Immature natural killer cell (primary cell): ENCODE data around the gene MAP2. TPM values are rescaled to one million over a fixed set of nuclear protein-coding genes. Genes with fewer than 3 reads are reported as not detected.

Experiments
- DNase-seq, 3 donors: peaks; one replicate each; pipeline ENCODE4 v3.0.0; 2022; ENCODE audit warnings: mixed read lengths in 1 of 3
- H3K27ac Mint-ChIP-seq, 6 donors: one replicate each; pipeline ENCODE4 v1.8.0; 2020; ENCODE audit warnings: mixed read lengths in 6 of 6, mild to moderate bottlenecking in 5 of 6, inconsistent platforms in 4 of 6, moderate library complexity in 3 of 6
- H3K27me3 Mint-ChIP-seq, 3 donors: one replicate each; pipeline ENCODE4 v1.8.0; 2020 to 2021; ENCODE audit warnings: low read depth in 3 of 3, mild to moderate bottlenecking in 3 of 3, mixed read lengths in 3 of 3, moderate library complexity in 3 of 3, inconsistent platforms in 1 of 3
- H3K36me3 Mint-ChIP-seq, 3 donors: one replicate each; pipeline ENCODE4 v1.8.0; 2020; ENCODE audit warnings: mixed read lengths in 3 of 3, inconsistent platforms in 2 of 3, mild to moderate bottlenecking in 2 of 3
- H3K4me1 Mint-ChIP-seq, 2 donors: one replicate each; pipeline ENCODE4 v1.8.0; 2020; ENCODE audit warnings: inconsistent platforms in 2 of 2, mild to moderate bottlenecking in 2 of 2, mixed read lengths in 2 of 2, moderate library complexity in 1 of 2
- H3K4me3 Mint-ChIP-seq, 5 donors: one replicate each; pipeline ENCODE4 v1.8.0; 2020; ENCODE audit warnings: mild to moderate bottlenecking in 5 of 5, mixed read lengths in 5 of 5, inconsistent platforms in 3 of 5, moderate library complexity in 3 of 5
- H3K9me3 Mint-ChIP-seq, 6 donors: one replicate each; pipeline ENCODE4 v1.8.0; 2020; ENCODE audit warnings: mild to moderate bottlenecking in 6 of 6, mixed read lengths in 6 of 6, inconsistent platforms in 4 of 6, moderate library complexity in 3 of 6
- polyA plus RNA-seq, 3 donors: library from polyadenylated mRNA; unstranded; fragments of 300-500 nt; fragmentation: Illumina TruSeq; gene quantifications; one replicate each; pipeline ENCODE4 v1.2.3, GENCODE V29; 2021

MAP2 gene
- polyA plus RNA-seq, 3 donors from 2014 or later: not detected

GRCh38 chr2:209610631-209611030 lies 186.8 kb downstream of the MAP2 start:
- Mint-ChIP-seq H3K27ac (no peak overlapping the region), H3K4me3 (no peak overlapping the region), H3K4me1 (no peaks in the 10 kb centered on the region)

DNA sequence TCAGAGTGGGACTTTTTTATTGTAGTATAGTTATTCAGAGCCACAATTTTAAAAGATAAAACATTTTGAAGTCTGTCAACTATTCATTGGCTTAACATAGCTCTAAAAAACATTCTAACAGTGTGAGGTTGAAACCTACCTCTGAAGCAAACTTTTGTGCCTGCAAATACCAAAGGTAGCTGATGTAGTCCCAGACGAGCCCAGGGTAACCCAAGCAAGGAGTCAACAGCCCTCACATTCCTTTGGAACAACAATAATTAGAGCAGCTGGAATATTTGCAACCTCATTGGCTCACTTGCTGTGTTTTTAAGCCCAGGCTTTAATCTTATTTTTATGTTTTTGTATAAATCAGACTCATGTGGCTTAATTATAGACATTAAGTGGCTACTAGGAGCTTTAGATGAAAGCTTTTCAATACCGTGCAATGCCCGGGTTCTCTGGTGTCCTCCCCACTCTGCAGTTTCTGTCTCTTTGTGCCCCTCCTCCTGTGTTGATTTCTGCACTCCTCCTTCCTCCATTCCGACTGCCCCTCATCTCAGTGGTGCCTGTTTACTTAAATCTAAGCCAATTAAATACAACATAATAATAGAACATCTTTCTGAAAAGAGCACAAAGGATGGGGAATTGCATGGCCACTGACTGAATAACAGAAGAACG lies 189.9 kb downstream of the MAP2 start:
- peaks cover 0 to 3% (median 0%) of the 10 kb centered on the region in 3 donors for H3K27me3 Mint-ChIP-seq
- no peak overlapping the region for H3K27ac Mint-ChIP-seq
- H3K4me3 Mint-ChIP-seq: no peak overlapping the region
- no peaks in the 10 kb centered on the region for H3K4me1 Mint-ChIP-seq
- no peaks in the 10 kb centered on the region for H3K36me3 Mint-ChIP-seq
- DNase-seq: no peak
- H3K9me3 Mint-ChIP-seq: peaks cover 2 to 33% (median 3%) of the 10 kb centered on the region in 6 donors

More at GRCh38 chr2:209610631-209611030, 186.8 kb downstream of the MAP2 start:
- Mint-ChIP-seq H3K36me3 (no peaks in the 10 kb centered on the region), H3K27me3 (peaks cover 0 to under 1% (median 0%) of the 10 kb centered on the region in 3 donors), H3K9me3 (peaks cover 0 to 26% (median 2%) of the 10 kb centered on the region in 6 donors)
- no peak for DNase-seq

- H3K27ac Mint-ChIP-seq: no peak overlapping the region
- peaks cover 0 to 3% (median 0%) of the 10 kb centered on the region in 3 donors for H3K27me3 Mint-ChIP-seq
- H3K4me1 Mint-ChIP-seq: no peaks in the 10 kb centered on the region
- H3K9me3 Mint-ChIP-seq: peaks cover 2 to 32% (median 3%) of the 10 kb centered on the region in 6 donors
- no peak overlapping the region for H3K4me3 Mint-ChIP-seq
- no peak for DNase-seq
- H3K36me3 Mint-ChIP-seq: no peaks in the 10 kb centered on the region
Measured at GRCh38 chr2:209614690-209615369, 191.0 kb downstream of the MAP2 start.

DNA sequence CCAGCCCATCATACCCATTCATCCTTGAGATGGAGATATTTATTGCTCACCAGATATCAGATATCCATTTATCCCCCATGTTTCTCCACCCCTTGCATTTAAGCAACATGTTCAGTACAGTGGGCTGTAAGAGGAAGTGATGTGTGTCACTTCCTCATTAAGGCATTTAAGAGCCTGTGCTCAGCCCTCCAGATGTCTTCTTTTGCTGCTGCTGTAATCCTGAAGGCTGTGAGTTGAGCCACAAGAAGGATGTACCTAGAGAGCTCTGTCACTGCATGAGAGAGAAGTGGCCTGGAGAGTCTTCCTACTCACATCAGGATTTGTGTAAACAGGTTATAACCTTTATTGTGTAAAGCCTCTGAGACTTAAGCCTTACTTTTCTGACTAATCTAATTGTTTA lies 195.9 kb downstream of the MAP2 start:
- H3K36me3 Mint-ChIP-seq: no peaks in the 10 kb centered on the region
- no peak overlapping the region for H3K27ac Mint-ChIP-seq
- peaks cover 0 to 3% (median 0%) of the 10 kb centered on the region in 3 donors for H3K27me3 Mint-ChIP-seq
- H3K9me3 Mint-ChIP-seq: peaks cover 0 to 19% (median 3%) of the 10 kb centered on the region in 6 donors
- H3K4me3 Mint-ChIP-seq: no peak overlapping the region
- no peaks in the 10 kb centered on the region for H3K4me1 Mint-ChIP-seq
- DNase-seq: no peak

DNA sequence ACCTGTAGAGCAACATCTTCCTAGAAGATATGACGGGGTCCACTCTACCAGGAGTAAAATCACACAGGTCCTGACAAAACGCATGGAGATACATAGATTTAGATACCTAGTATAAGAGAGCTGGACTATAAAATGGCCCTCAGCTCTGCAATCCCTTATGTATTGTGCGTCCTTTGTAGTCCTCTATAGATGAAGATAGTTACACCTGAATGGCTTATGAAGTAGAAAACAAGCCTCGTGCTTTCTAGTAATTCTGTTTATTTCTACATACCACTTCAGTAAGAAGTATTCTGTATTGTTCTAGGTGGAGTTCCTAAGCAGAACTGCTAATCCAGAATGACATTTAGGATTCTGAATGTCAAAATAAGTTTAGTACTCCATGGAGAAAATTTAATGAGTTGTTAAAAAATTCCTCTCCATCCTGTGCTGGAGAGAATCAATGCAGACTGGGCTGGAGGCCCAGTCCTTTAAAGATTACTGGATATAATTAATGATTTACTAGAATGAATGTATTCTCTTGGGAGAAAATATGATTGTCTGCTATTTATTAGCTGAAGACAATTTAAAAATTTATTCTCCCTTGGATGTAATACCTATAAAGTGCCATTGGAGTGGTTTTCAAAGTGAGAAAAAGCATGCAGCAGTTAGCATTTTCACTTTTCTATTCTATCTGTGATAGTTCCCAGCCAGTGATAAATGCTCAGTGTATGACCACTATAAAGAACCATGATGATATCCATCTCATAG lies 200.5 kb downstream of the MAP2 start:
- H3K36me3 Mint-ChIP-seq: no peaks in the 10 kb centered on the region
- peaks cover 0 to 5% (median 0%) of the 10 kb centered on the region in 6 donors for H3K9me3 Mint-ChIP-seq
- no peak overlapping the region for H3K4me3 Mint-ChIP-seq
- DNase-seq: no peak
- H3K27me3 Mint-ChIP-seq: no peaks in the 10 kb centered on the region
- H3K27ac Mint-ChIP-seq: no peak overlapping the region
- H3K4me1 Mint-ChIP-seq: no peaks in the 10 kb centered on the region

DNA sequence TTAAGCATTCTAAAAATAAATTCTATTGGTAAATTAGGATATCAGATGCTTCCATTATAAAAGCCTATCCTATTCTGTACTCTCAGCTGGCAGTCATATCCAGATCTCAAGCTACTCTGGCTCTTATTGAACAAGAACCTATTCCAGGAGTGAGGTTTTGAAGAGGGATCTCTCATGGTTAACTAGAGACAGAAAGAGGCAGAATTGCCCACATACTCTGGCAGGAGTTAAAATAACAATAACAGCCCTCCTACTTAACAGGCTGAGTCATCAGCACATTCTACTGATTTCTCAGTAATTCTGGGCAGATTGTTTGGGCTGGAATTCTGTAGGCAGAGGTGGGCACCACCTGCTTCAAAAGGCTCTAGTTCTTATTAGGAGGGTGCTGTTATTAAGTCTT lies 205.8 kb downstream of the MAP2 start:
- no peak for DNase-seq
- peaks cover 0 to 1% (median 0%) of the 10 kb centered on the region in 3 donors for H3K27me3 Mint-ChIP-seq
- no peak overlapping the region for H3K27ac Mint-ChIP-seq
- H3K4me1 Mint-ChIP-seq: no peaks in the 10 kb centered on the region
- peaks cover 0 to 18% (median 6%) of the 10 kb centered on the region in 6 donors for H3K9me3 Mint-ChIP-seq
- H3K4me3 Mint-ChIP-seq: no peak overlapping the region
- no peaks in the 10 kb centered on the region for H3K36me3 Mint-ChIP-seq

DNA sequence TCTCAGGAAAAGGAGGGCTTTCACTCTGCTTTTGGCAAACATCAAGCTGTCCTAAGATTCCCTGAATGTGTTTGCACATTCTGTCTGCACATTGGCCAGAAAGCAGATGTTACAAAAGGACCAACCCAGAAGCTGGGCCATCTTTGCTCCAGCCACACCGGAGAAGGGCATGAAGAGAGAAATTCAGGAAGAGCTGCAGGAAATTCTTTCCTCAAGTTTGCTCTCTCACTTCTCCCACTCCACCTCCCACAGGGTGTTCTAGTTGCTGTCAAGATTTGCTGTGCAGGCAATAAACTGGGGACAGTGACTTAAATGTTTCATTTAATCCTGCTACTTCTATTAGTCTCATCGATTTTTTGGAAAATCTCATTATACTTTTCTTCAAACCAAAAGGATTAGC lies 210.1 kb downstream of the MAP2 start:
- H3K4me1 Mint-ChIP-seq: no peaks in the 10 kb centered on the region
- H3K9me3 Mint-ChIP-seq: peaks cover 0 to 16% (median 6%) of the 10 kb centered on the region in 6 donors
- H3K27ac Mint-ChIP-seq: no peak overlapping the region
- no peak for DNase-seq
- H3K36me3 Mint-ChIP-seq: no peaks in the 10 kb centered on the region
- H3K27me3 Mint-ChIP-seq: peaks cover 0 to 1% (median 0%) of the 10 kb centered on the region in 3 donors
- H3K4me3 Mint-ChIP-seq: no peak overlapping the region

DNA sequence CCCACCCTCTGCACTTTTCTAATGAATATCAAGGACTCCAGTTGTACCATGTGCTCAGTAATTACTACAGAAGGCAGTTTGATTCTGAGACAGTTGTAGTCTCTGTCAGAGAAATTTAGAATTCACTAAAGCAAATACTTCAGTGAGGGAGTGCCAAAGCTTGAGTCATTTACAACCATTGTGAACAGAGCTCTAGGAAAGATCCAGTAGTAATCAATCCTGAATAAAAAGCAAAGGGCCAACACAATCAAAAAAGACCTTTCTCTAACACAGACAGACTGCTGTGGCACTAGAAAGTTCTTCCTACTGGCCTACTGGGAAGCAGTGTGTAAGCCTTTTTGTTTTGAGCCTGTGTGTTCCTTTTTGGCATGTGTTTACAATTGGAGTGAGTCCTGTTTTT lies 212.2 kb downstream of the MAP2 start:
- H3K27ac Mint-ChIP-seq: no peak overlapping the region
- no peaks in the 10 kb centered on the region for H3K36me3 Mint-ChIP-seq
- H3K9me3 Mint-ChIP-seq: peaks cover 0 to 13% (median 6%) of the 10 kb centered on the region in 6 donors
- H3K27me3 Mint-ChIP-seq: peaks cover 0 to 1% (median 0%) of the 10 kb centered on the region in 3 donors
- H3K4me3 Mint-ChIP-seq: no peak overlapping the region
- H3K4me1 Mint-ChIP-seq: no peaks in the 10 kb centered on the region
- DNase-seq: no peak

- no peak for DNase-seq
- no peak overlapping the region for H3K27ac Mint-ChIP-seq
- no peak overlapping the region for H3K4me3 Mint-ChIP-seq
- H3K9me3 Mint-ChIP-seq: peaks cover 0 to 7% (median 3%) of the 10 kb centered on the region in 6 donors
- H3K36me3 Mint-ChIP-seq: no peaks in the 10 kb centered on the region
- H3K27me3 Mint-ChIP-seq: peaks cover 0 to 1% (median 0%) of the 10 kb centered on the region in 3 donors
- no peaks in the 10 kb centered on the region for H3K4me1 Mint-ChIP-seq
Measured at GRCh38 chr2:209637293-209637692, 213.4 kb downstream of the MAP2 start.

DNA sequence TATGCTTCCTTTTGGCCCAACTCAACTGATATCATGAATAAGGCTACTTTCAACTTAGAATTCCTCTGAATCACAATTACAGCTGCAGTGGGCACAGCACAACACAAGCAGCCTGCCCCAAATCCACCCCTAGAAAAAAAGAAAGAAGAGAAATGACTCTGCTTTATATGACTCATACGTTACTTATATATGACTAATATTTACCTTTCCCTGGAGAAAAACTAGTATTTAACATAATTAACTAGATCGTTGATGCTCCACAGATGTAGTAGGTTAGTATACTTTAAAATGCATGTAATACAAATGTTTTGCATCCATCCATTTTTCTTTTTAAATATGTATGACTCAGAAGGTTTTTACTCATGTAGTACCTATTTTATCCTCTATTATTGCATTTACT lies 214.5 kb downstream of the MAP2 start:
- Mint-ChIP-seq H3K4me1 (no peaks in the 10 kb centered on the region), H3K36me3 (no peaks in the 10 kb centered on the region), H3K27me3 (peaks cover 0 to 1% (median 0%) of the 10 kb centered on the region in 3 donors), H3K9me3 (peaks cover 0 to 8% (median 2%) of the 10 kb centered on the region in 6 donors), H3K27ac (no peak overlapping the region), H3K4me3 (no peak overlapping the region)
- no peak for DNase-seq

GRCh38 chr2:209640358-209640757 lies 216.5 kb downstream of the MAP2 start:
- no peaks in the 10 kb centered on the region for H3K4me1 Mint-ChIP-seq
- H3K9me3 Mint-ChIP-seq: peaks cover 0 to 5% (median 1%) of the 10 kb centered on the region in 6 donors
- H3K27me3 Mint-ChIP-seq: no peaks in the 10 kb centered on the region
- no peak overlapping the region for H3K4me3 Mint-ChIP-seq
- no peaks in the 10 kb centered on the region for H3K36me3 Mint-ChIP-seq
- no peak overlapping the region for H3K27ac Mint-ChIP-seq
- no peak for DNase-seq

GRCh38 chr2:209642146-209642820 lies 218.4 kb downstream of the MAP2 start:
- Mint-ChIP-seq H3K27ac (no peak overlapping the region), H3K4me1 (no peaks in the 10 kb centered on the region), H3K9me3 (peaks cover 0 to 5% (median 4%) of the 10 kb centered on the region in 6 donors), H3K36me3 (no peaks in the 10 kb centered on the region), H3K4me3 (no peak overlapping the region), H3K27me3 (no peaks in the 10 kb centered on the region)
- no peak for DNase-seq

DNA sequence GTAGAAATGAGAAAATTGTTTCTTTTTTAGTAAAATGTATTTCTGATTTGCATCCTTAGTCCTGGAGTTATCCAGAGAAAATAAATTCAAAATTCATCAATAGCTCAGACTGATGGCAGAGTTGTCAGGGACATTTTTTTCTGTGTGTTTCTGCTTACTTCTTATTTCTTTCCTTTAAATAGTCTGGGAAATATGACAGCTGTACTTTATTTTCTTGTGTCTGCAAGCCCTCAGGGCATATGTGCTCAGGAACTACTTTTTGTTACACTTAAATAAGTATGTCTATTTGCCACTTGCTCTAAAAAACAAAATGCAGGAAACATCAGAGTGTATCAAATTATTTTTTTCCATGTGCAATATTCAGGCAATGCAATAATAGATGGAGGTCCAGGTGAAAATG lies 221.0 kb downstream of the MAP2 start:
- Mint-ChIP-seq H3K36me3 (no peaks in the 10 kb centered on the region), H3K4me3 (no peak overlapping the region), H3K4me1 (no peaks in the 10 kb centered on the region), H3K27ac (no peak overlapping the region), H3K9me3 (peaks cover 0 to 4% (median 3%) of the 10 kb centered on the region in 6 donors), H3K27me3 (no peaks in the 10 kb centered on the region)
- DNase-seq: no peak
